SK-N-SH treated with all-trans-retinoic acid at 6 μM for 48 hours (cell line): ENCODE data around the gene ATP6AP2.

ENCODE experiments used
- GLIS3 ChIP-seq: fragments of 250-450 bp; sonication (Bioruptor Pico); IDR thresholded peaks from 2 replicates; pipeline ENCODE4 v1.5.0; 2020; ENCODE audit warnings: mild to moderate bottlenecking, moderate library complexity
- OSR1 ChIP-seq: fragments of 250-450 bp; sonication (Bioruptor Pico); IDR thresholded peaks from 2 replicates; pipeline ENCODE4 v1.8.0; 2022; ENCODE audit warnings: moderate library complexity, mild to moderate bottlenecking, inconsistent platforms
- RARB ChIP-seq: fragments of 250-450 bp; sonication (Bioruptor Pico); IDR thresholded peaks from 2 replicates; pipeline ENCODE4 v1.8.0; 2021; ENCODE audit warnings: mild to moderate bottlenecking, moderate library complexity
- SNAI2 ChIP-seq: fragments of 250-450 bp; sonication (Bioruptor Pico); IDR thresholded peaks from 2 replicates; pipeline ENCODE4 v1.5.0; 2020; ENCODE audit warnings: mild to moderate bottlenecking, moderate library complexity
- ZFP3 ChIP-seq: fragments of 250-450 bp; sonication (Bioruptor Pico); IDR thresholded peaks from 2 replicates; pipeline ENCODE4 v1.5.0; 2020; ENCODE audit warnings: mild to moderate bottlenecking, moderate library complexity
- ZFP30 ChIP-seq: fragments of 450-650 bp; formaldehyde crosslinking; IDR thresholded peaks from 2 replicates; pipeline ENCODE4 v1.5.0; 2022; ENCODE audit warnings: mild to moderate bottlenecking, moderate library complexity
- ZNF8 ChIP-seq: fragments of 450-650 bp; formaldehyde crosslinking; IDR thresholded peaks from 2 replicates; pipeline ENCODE4 v1.5.0; 2020; ENCODE audit warnings: mild to moderate bottlenecking, moderate library complexity
- TF ChIP-seq, protein P1 (sequence below): fragments of 250-450 bp; sonication (Bioruptor Pico); IDR thresholded peaks from 2 replicates; pipeline ENCODE4 v1.8.0; 2020; ENCODE audit warnings: mild to moderate bottlenecking, moderate library complexity, borderline replicate concordance
- TF ChIP-seq, protein P2 (sequence below): fragments of 250-450 bp; sonication (Bioruptor Pico); IDR thresholded peaks from 2 replicates; pipeline ENCODE4 v1.8.0; 2021; ENCODE audit warnings: low read depth, mild to moderate bottlenecking, moderate library complexity, borderline replicate concordance

DNA sequence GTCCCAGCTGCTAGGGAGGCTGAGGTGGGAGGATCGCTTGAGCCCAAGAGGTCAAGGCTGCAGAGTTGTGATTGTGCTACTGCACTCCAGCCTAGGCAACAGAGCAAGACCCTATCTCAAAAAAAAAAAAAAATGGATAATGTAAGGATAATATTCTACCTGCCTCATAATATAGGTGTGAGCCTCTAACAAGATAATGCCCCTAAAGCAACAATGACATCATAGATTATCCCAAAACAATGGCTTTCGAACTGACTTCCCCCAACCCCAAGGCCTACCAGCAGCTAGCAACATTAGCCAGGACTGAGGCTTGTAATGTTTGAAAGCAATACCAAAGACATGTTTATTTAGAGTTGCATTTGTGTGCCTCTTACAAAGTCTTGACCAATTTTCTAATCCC, 33.9 kb upstream of the ATP6AP2 start:
- TF ChIP-seq RARB (CRISPR knock-in tag) (no peak), ZFP30 (CRISPR knock-in tag) (no peak), ZFP3 (CRISPR knock-in tag) (no peak), ZNF8 (CRISPR knock-in tag) (no peak), GLIS3 (CRISPR knock-in tag) (no peak), OSR1 (CRISPR knock-in tag) (no peak), SNAI2 (no peak)
- TF ChIP-seq, protein P1, sequence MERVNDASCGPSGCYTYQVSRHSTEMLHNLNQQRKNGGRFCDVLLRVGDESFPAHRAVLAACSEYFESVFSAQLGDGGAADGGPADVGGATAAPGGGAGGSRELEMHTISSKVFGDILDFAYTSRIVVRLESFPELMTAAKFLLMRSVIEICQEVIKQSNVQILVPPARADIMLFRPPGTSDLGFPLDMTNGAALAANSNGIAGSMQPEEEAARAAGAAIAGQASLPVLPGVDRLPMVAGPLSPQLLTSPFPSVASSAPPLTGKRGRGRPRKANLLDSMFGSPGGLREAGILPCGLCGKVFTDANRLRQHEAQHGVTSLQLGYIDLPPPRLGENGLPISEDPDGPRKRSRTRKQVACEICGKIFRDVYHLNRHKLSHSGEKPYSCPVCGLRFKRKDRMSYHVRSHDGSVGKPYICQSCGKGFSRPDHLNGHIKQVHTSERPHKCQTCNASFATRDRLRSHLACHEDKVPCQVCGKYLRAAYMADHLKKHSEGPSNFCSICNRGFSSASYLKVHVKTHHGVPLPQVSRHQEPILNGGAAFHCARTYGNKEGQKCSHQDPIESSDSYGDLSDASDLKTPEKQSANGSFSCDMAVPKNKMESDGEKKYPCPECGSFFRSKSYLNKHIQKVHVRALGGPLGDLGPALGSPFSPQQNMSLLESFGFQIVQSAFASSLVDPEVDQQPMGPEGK = no peak
- TF ChIP-seq, protein P2, sequence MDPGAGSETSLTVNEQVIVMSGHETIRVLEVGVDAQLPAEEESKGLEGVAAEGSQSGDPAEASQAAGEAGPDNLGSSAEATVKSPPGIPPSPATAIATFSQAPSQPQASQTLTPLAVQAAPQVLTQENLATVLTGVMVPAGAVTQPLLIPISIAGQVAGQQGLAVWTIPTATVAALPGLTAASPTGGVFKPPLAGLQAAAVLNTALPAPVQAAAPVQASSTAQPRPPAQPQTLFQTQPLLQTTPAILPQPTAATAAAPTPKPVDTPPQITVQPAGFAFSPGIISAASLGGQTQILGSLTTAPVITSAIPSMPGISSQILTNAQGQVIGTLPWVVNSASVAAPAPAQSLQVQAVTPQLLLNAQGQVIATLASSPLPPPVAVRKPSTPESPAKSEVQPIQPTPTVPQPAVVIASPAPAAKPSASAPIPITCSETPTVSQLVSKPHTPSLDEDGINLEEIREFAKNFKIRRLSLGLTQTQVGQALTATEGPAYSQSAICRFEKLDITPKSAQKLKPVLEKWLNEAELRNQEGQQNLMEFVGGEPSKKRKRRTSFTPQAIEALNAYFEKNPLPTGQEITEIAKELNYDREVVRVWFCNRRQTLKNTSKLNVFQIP = no peak
